Spleen (tissue), 7 donors: ENCODE results near the gene POU1F1.

ENCODE experiments used
- POLR2A ChIP-seq, 3 donors: fragments of 450-650 bp; IDR thresholded peaks; one replicate each; pipeline ENCODE4 v1.5.1; 2017; ENCODE audit warnings: antibody characterized with exemption in 3 of 3, mild to moderate bottlenecking in 1 of 3
- TF ChIP-seq, protein P1 (sequence below), 11 experiments: fragments of 200-600 bp in 7 of 11; fragments of 450-650 bp in 4 of 11; sonication (generic) in 4 of 11; IDR thresholded peaks in 8 of 11; conservative IDR thresholded peaks in 3 of 11; 1 replicate in 7 of 11; 2 replicates in 4 of 11; pipeline versions ENCODE4 v1.4.0 to v1.8.0; 2016 to 2021; ENCODE audit warnings: antibody characterized with exemption in 11 of 11, inconsistent platforms in 4 of 11, mild to moderate bottlenecking in 1 of 11
- donor health status: DM: no; HTN: no; CAD: no; lungs with moderate emphysema.
- donor health status: DM: no; HTN: no; CAD: no.
- donor health status: DM: no; HTN: no; CAD: no.

GRCh38 chr3:87305517-87305916 lies 29.1 kb upstream of the POU1F1 start:
- TF ChIP-seq, protein P1, sequence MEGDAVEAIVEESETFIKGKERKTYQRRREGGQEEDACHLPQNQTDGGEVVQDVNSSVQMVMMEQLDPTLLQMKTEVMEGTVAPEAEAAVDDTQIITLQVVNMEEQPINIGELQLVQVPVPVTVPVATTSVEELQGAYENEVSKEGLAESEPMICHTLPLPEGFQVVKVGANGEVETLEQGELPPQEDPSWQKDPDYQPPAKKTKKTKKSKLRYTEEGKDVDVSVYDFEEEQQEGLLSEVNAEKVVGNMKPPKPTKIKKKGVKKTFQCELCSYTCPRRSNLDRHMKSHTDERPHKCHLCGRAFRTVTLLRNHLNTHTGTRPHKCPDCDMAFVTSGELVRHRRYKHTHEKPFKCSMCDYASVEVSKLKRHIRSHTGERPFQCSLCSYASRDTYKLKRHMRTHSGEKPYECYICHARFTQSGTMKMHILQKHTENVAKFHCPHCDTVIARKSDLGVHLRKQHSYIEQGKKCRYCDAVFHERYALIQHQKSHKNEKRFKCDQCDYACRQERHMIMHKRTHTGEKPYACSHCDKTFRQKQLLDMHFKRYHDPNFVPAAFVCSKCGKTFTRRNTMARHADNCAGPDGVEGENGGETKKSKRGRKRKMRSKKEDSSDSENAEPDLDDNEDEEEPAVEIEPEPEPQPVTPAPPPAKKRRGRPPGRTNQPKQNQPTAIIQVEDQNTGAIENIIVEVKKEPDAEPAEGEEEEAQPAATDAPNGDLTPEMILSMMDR (IDR thresholded peaks at IDR 0.05 in 8 of 11, conservative IDR thresholded peaks at IDR 0.05 in 3 of 11) = no peak
- TF ChIP-seq POLR2A (IDR thresholded peaks at IDR 0.05) = no peak
